ENCODE measurements around the gene AKR1A1.
A peak's percentile ranks its signal among the peaks of the same experiment; 100 is the strongest.
"Not testable (repeated sequence)": the region's sequence is repeated elsewhere in the genome, so short reads cannot be mapped to it uniquely, and the experiment has no call there.

AKR1A1 gene

DNA sequence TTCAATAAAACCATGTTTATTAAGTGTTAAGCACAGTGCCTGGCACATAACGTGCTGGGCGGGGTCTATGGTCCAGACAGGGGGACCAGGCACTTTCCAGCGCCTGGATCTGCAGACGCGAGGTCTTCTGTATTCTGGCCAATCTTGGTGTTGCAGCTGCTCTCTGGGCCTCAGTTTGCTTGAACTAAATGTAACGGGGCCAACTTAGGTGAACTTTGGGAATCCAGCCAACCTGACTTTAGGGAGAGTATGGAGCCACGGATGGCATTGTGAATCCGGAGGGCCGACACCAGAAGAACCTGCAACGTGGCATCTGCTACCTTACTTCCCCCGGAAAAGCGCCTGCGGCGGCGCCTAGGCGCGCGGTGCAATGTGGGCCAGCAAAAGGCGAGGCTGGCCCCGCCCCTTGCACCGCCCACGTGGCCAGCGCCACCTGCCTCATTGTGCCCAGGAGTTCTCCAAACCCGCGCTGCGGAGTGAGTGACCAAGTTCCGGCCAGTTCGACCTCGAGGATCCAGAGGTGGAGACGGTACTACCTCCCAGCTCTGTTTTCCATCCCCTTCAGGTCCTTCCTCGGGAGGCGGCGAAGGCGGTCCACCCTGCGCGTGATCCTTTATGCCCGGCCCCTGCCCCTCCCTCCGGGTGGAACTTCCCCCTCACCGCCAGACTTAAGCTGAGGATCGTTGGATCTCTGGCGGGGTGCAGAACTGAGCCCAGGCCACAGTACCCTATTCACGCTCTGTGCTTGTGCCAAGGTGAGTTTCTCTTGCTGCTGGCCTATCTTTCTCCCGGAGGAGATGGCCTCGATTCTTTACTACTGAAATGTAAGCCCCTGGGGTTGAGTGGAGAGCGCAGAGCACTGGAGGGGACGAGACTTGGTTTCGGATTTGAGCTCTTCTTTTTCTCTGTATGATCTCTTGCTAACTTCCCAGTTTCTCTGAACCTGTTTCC, at the start of gene AKR1A1:
Gene AKR1A1, plus strand, starts transcription at position 426 of the 951 bp plus-strand sequence. CDS start 10,969 bp downstream, outside the sequence.
- no peak for FAIRE-seq

DNA sequence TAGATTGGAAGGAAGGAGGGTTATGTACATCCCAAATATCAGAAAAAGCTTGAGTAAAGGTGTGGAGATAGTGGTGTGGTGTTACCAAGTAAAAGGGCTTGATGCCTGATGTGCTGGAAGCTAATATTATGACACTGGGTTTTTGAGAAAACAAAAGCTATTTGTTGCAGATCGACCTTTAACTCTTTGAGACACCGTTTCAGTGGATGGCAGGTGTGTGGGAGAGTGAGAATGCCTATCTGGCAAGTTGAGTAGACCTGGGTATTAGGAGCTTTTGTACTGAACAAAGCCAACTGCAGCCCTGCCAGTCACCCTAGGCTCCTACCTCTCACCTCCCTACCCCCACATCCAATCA, 49.1 kb upstream of the AKR1A1 start:
- no peak for FAIRE-seq

DNA sequence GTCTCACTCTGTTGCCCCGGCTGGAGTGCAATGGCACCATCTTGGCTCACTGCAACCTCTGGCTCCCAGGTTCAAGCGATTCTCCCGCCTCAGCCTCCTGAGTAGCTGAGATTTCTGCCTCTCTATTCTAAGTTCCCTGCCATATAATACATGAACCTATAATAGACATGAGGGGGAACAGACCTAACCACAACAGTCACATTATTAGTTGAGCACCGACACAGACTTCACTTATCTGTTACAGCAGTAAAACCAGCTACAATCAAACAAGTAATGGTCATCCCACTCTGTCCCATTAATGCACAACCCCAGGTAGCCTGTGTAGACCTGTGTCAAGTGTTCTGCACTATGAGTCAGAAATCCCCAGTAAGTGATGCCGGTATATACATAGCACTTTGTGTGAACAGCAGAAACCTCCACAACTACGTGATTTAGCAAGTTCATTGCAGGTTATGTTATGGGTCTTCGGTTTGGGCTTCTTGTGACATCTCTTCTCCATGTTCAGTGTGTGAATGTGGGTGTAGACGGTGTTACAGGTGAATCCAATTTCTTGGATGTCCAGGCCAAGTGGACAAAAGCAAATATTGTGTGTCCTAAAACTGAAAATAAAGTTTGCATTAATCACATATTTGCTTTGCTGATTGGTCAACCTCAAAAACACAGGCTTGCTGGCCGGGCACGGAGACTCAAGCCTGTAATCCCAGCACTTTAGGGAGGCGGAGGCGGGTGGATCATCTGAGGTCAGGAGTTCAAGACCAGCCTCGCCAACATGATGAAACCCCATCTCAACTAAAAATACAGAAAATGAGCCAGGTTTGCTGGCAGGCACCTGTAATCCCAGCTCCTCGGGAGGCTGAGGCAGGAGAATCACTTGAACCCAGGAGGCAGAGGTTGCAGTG, 46.9 kb upstream of the AKR1A1 start:
- no peak for FAIRE-seq

DNA sequence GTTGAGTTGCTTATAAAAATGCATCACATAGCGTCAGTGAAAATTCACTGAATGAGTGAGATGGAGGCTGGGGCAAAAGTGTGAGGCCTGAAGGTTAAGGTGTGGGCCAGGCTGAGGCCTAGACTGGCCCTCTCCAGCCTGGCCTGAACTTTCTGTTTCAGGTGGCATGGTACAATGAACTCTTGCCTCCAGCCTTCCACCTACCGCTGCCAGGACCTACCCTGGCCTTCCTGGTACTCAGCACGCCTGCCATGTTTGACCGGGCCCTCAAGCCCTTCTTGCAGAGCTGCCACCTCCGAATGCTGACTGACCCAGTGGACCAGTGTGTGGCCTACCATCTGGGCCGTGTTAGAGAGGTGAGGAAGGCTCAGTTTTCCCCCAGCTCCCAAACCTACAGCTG, 43.4 kb upstream of the AKR1A1 start:
- FAIRE-seq: no peak

DNA sequence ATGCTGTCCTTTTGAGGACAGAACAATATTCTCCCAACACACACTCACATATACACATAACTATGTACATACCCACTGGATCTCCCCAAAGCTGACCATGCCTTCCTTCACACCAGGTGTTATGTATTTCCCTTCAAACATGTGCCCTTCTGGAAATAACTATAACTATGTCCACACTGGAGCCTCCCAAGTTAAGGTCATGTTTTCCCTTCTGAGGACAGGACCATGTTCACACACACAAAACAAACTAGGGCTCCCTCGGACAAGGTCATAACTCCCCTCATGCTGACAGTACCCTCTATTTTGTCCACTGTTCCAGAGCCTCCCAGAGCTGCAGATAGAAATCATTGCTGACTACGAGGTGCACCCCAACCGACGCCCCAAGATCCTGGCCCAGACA, 42.7 kb upstream of the AKR1A1 start:
- FAIRE-seq: no peak

DNA sequence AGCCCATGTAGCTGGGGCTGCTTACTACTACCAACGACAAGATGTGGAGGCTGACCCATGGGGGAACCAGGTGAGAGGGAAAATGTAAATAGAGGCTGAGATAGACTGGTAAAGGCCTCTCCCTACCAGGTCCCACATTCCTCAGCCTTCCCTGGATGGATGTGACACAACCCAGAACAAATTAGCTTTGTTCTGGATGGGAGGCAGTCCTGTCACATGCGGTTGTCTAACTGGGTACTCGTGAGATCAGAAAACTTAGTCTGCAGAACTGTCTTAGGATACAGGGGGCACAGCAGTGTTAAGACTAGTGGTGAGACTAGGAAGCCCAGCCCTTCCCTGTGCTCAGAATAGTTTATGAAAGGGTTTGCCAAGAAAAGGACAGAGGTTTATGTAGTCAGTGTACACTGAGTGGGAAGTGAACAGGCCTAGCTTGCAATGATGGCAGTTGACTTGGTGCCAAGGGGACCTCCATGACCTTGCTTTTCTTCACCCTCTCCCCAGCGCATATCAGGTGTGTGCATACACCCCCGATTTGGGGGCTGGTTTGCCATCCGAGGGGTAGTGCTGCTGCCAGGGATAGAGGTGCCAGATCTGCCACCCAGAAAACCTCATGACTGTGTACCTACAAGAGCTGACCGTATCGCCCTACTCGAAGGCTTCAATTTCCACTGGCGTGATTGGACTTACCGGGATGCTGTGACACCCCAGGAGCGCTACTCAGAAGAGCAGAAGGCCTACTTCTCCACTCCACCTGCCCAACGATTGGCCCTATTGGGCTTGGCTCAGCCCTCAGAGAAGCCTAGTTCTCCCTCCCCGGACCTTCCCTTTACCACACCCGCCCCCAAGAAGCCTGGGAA, 42.1 kb upstream of the AKR1A1 start:
- FAIRE-seq: no peak

DNA sequence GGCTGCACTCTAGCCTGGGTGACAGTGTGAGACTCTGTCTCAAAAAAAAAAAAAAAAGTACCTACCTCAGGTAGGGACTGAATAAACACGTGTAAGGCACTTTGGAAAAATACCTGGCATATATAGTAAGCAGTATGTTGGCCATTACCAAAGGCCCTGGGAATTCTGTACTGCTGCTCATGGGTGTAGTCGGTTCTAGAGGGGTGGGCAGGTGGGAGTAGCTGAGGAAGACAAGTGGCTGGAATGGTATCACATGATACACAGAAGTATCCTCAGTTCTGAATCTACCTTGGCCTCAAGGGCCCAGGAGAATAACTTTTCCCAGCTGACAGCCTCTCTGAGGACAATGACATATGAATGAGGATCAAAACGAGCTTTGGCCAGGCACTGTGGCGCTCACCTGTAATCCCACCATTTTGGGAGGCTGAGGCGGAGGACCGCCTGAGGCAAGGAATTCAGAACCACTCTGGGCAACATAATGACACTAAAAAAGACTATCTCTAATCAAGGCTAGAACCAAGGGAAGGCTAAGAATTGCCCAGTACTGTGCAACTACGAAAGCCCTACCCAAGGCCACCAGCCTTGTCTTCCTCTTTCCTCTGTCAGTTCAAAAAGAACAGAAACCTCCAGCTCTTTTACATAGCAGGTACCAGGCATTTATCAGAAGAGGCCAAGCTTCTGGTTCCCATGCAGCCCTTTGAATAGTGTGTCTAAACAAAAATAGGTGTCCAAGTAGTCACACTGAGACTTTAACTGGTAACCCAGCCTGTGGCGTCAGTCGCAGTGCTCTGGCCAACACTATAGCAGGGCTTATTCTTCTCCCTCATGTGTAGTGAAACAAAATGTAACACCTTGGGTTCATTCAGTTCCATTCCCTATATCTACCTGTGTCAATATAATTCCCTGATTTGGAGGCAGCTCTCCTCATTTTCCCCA, 40.3 kb upstream of the AKR1A1 start:
- FAIRE-seq: no peak

DNA sequence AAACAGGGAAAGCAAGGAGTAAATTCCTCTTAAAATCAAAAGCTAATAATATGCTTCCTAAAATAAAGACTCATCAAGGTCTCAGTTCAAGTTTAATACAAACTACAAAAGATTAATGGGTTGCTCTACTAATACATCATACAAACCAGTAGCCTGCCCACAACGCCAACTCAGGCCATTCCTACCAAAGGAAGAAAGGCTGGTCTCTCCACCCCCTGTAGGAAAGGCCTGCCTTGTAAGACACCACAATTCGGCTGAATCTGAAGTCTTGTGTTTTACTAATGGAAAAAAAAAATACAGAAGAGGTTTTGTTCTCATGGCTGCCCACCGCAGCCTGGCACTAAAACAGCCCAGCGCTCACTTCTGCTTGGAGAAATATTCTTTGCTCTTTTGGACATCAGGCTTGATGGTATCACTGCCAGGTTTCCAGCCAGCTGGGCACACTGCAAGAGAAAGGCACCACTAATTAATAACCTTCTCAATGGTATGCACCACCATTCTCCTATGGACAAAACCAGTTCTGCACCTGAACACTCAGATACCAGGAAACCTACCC, 39.6 kb upstream of the AKR1A1 start:
- FAIRE-seq: no peak

DNA sequence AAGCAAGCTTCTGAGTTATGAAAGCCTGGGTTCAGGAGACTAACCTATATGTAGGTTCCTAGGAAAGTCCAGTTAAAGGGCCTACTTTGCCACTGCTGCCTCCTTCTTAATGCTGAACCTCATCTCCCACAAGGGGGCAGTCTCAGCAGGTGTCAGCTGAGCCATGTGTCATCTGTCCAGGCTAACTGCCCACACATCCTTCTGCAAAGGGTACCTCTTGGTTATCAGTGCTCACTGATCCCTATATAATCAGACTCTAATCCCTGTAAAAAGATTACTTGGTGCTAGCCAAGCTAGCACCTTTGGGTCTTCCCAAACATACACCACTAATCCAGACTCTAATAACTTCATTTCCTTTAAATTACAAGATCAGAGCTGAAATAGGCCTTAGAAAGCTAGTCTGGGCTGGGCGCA, 38.0 kb upstream of the AKR1A1 start:
- FAIRE-seq: no peak

DNA sequence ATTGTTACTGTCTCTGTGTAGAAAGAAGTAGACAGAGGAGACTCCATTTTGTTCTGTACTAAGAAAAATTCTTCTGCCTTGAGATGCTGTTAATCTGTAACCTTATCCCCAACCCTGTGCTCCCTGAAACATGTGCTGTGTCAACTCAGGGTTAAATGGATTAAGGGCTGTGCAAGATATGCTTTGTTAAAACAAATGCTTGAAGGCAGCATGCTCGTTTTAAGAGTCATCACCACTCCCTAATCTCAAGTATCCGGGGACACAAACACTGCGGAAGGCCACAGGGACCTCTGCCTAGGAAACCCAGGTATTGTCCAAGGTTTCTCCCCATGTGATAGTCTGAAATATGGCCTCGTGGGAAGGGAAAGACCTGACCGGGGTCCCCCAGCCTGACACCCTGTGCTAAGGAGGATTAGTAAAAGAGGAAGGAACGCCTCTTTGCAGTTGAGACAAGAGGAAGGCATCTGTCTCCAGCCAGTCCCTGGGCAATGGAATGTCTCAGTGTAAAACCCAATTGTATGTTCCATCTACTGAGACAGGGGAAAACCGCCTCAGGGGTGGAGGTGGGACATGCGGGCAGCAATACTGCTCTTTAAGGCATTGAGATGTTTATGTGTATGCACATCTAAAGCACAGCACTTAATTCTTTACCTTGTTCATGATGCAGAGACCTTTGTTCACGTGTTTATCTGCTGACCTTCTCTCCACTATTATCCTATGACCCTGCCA, 36.9 kb upstream of the AKR1A1 start:
- not testable (repeated sequence) for FAIRE-seq

DNA sequence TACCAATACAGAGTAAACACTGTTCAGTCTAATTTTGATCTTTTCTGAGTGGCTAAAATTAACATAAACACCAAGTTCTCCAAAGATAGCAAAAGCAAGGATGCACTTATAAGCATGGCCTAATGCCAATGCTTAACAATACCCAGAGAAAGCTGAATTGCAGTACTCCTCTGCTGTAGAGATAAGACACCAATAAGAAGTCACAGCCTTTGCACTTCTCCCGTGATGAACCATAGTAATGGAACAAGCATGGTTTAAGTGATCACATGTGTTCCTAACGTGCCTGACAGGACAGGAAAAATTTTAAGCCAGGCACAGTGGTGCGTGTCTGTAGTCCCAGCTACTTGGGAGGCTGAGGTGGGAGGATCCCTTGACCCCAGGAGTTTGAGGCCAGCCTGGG, 34.6 kb upstream of the AKR1A1 start:
- FAIRE-seq: no peak

DNA sequence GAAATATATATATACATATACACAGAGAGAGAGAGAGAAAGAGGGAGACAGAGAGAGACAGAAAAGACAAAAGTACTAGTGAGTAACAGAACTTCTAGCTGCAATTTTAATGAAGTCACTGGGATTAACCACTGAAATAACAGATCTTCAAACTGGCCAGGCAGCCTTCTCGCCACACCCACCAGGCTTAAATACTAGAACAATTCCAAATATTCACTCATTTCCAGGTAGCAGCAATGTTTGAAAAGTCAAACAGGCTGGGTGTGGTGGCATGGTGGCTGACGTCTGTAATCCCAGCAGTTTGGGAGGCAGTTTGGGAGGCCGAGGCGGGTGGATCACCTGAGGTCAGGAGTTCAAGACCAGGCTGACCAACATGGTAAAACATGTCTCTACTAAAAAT, 34.2 kb upstream of the AKR1A1 start:
- no peak for FAIRE-seq

DNA sequence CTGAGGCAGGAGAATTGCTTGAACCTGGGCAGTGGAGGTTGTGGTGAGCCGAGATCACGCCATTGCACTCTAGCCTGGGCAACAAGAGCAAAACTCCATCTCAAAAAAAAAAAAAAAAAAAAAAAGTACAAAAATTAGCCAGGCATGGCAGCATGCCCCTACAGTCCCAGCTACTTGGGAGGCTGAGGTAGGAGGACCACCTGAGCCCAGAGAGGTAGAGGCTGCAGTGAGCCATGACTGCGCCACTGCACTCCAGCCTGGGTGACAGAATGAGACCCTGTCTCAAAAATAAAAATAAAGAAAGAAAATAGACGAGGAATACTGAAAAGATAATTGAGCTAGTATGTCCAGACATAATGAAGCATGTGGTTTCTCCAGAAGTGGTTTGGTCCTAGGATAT, 32.3 kb upstream of the AKR1A1 start:
- not testable (repeated sequence) for FAIRE-seq

DNA sequence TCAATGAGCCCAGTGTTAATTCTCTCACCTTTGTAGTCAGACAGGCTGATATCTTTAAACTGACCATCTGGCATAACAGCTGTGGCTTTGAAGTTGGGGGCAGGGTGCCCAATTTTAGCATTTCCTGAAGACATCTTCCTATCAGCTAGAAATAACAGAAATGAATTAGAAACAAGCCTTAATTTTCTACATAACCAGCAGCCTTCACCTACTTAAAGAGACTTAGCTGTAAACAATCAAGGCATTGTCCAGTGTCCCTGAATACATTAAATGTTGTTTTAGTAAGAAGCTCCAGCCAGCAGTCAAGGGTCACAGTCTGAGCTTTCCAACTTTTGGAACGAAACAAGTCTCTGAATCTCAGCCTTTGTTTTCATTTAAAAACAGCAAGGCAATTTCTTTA, 31.7 kb upstream of the AKR1A1 start:
- FAIRE-seq: no peak

DNA sequence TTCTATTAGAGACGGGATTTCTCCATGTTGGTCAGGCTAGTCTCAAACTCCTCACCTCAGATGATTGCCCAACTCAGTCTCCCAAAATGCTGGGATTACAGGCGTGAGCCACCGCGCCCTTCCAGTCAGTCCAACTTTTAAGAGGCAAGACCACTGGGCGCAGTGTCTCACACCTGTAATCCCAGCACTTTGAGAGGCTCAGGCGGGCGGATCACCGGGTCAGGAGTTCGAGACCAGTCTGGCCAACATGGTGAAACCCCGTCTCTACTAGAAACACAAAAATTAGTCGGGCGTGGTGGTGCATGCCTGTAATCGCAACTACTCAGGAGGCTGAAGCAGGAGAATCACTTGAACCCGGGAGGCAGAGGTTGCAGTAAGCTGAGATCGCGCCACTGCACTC, 30.9 kb upstream of the AKR1A1 start:
- FAIRE-seq: not testable (repeated sequence)

DNA sequence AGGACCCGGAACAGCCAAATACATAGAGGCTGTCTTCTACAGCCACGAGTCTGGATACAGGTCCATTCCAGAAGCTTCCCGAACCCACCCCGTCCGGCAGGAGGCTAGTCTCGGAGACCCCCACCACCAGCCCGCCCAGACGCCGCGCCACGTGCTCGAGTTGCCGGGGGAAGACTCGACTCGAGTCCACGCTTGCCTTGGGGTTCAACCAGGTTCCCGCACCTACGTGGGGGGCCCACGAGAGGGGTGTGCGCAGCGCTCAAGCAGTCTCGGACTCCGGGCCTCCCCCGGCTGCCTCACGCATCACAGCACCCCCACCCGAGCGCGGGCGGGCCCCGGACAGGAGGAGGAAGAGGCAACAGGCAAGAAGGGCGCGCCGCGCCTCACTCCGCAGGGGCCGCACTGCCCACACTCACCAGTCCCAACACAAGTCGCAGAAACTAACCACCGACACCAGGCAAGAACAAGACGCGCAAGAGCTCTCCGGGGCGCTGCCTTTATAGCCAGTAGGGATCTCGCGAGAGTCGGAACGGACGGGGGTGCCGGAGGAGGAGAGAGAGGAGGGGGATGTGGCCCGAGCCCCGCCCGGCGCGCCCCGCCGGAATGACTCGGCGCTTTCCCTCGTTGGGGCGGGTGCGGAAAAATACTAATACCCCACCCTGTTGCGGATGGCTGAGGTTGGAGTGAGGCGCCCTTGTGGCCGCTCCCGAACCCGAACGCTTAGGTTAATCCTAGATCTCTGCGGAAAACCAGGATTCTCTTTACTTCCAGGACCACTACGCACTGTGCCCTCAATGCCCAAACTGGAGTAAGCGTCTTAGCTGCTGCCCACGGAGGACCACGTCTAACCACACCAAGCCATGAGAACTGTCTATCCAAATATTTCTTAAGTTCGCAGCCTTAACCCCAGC, 29.0 kb upstream of the AKR1A1 start, which contains the start of gene PRDX1:
Gene PRDX1, minus strand, starts transcription at position 472 of the 911 bp plus-strand sequence. CDS start 2,841 bp downstream, outside the sequence.
- FAIRE-seq: no peak

DNA sequence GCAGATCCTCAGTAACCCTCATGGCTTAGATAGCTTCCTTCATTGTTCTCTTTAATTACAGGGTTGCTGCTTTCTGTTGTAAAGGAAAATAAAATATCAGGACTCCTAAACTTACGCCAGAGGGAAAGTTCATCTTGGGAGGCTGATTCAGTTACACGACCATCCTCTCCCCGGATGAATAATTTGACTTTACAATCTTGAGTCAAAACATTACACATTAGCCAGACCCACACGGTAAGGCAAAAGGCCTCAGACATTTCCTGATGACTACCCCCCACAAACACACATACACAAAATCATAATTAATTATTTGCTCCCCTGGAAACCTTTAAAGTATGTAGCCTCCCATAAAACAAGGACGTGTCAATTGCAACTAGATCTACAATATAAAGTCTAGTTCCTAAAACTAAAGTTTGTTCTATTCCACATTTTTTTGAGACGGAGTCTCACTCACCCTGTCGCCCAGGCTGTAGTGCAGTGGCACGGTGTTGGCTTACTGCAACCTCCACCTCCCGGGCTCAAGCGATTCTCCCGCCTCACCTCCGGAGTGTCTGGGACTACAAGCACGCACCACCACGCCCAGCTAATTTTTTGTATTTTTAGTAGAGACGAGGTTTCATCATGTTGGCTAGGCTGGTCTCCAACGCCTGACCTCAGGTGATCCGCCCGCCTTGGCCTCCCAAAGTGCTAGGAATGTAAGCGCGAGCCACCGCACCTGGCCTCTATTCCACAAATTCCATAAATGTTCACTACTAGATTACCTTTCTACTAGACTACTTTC, 28.1 kb upstream of the AKR1A1 start:
- FAIRE-seq: peak; percentile 5

DNA sequence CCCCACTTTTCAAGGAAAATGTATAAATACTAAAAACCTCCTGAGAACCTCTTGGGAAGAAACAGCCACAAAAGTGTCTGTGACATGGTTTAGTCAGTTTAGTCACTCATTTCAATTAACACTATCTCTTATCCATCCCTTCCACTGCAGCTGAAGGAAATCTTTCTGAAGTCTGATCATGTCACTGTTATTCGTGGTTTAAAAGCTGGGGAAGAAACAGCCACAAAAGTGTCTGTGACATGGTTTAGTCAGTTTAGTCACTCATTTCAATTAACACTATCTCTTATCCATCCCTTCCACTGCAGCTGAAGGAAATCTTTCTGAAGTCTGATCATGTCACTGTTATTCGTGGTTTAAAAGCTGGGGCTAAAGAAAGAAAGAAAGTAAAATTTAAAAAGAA, 27.1 kb upstream of the AKR1A1 start:
- FAIRE-seq: not testable (repeated sequence)
